HG03521 (cell line): ENCODE data around the gene ZBTB33.

Experiments
- ATAC-seq: cut with Tn5 transposase; IDR thresholded peaks from one replicate; pipeline ENCODE4 v1.9.1; 2021; ENCODE audit warnings: mild to moderate bottlenecking, moderate library complexity; ENCODE audit not compliant: unreplicated experiment

The ZBTB33 gene

DNA sequence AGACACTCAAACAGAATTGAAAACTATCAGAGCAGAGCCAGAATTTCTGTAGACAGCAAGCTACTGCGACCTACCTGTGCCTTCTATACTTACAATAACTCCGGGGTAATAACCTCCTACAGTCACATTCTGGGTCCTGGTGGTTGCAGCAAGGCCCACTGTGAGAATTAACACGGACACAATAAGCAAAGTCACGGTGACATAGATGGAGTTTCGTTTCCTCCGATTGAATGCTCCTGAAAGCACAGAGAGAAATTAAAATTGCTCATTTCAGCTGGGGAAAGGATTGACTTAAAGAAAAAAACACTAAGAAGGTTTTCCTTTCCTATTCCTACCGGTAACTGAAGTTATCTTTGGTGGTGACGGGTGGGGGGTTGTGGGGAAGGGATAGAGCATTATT lies 53.6 kb downstream of the ZBTB33 start:
- ATAC-seq, result no peak

DNA sequence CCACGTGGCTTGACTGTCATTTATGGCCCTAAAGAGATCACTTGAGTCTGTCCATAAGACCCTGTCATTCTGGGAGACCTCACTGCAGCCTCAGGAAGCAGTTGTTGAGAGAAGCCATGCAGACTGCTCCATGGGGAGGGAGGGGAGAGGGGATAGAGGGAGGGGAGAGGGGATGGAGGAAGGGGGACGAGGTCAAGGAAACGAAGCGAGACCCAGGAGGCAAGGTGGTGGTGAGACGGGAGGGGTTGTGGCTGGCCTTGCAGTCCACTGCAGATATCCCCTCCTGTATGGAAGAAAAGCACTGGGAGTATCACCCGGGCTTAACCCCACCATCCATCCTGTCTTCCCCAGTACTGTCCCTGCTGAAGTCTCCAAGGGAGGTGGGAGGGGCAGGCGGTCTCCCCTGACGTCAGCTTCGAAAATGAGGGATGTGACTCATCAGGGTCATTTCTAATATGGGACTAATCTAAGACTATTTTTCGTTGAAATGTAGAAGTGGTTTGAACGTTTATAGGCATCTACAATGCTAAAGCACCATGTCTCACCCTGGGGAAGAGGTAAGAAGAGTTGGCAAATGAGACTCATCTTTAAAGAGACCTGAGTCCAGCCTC lies 55.0 kb downstream of the ZBTB33 start:
- no peak for ATAC-seq

DNA sequence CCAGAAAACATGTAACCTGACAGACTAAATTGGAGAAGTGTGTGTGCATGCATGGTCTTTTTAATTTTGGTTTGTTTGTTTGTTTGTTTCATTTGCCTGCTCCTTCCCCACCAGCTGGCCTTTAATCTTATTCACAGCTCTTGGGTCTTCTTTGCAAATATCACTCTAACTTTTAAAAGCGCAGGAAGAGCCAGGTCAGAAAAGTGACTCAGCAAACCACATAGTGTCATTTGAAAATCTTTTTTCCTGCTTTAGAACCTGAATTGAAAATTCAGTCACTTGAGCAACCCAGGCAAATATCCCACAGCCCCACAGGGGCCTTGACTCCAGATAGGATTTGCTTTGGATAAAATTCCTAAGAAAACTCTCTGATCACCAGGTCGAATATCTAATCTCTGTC lies 56.0 kb downstream of the ZBTB33 start:
- no peak for ATAC-seq
